CD8-positive, alpha-beta memory T cell (primary cell): ENCODE results near the gene PRCP. TPM values are rescaled to one million over a fixed set of nuclear protein-coding genes. Genes with fewer than 3 reads are reported as not detected.

Experiments used
- CTCF ChIA-PET: fragments of 350-600 bp; sonication (Branson Sonifier 250); formaldehyde crosslinking; loops from one replicate; lab custom pipeline; 2021; ENCODE audit warnings: antibody characterized with exemption; lab: Charles Lee
- POLR2A ChIA-PET: fragments of 350-600 bp; sonication (Branson Sonifier 250); formaldehyde crosslinking; loops from one replicate; lab custom pipeline; 2021; ENCODE audit warnings: antibody characterized with exemption; lab: Charles Lee
- DNase-seq, 5 donors: peaks; one replicate each; pipeline versions ENCODE4 v3.0.0 to v3.0.0-alpha.2; 2020 to 2022; ENCODE audit warnings: mixed read lengths in 1 of 5
- H3K27ac ChIP-seq: one replicate; pipeline ENCODE4 v1.7.0; 2013; ENCODE audit warnings: low read depth, mild to moderate bottlenecking, low read length, moderate library complexity
- H3K27me3 ChIP-seq: 2 replicates; pipeline ENCODE4 v1.7.0; 2013; ENCODE audit warnings: low read length, mild to moderate bottlenecking; ENCODE audit not compliant: insufficient read depth, poor library complexity, severe bottlenecking
- H3K36me3 ChIP-seq: 2 replicates; pipeline ENCODE4 v1.7.0; 2013; ENCODE audit warnings: mild to moderate bottlenecking, low read length, moderate library complexity; ENCODE audit not compliant: insufficient read depth
- H3K4me1 ChIP-seq: 2 replicates; pipeline ENCODE4 v1.7.0; 2013; ENCODE audit warnings: mild to moderate bottlenecking, low read length, moderate library complexity; ENCODE audit not compliant: insufficient read depth
- H3K4me3 ChIP-seq: 2 replicates; pipeline ENCODE4 v1.7.0; 2013; ENCODE audit warnings: mild to moderate bottlenecking, low read length
- H3K9me3 ChIP-seq: 2 replicates; pipeline ENCODE4 v1.7.0; 2013; ENCODE audit warnings: mild to moderate bottlenecking, low read length
- H3K27ac Mint-ChIP-seq, 8 donors: one replicate each; pipeline ENCODE4 v1.8.0; 2020 to 2021; ENCODE audit warnings: mixed read lengths in 8 of 8, mild to moderate bottlenecking in 6 of 8, inconsistent platforms in 3 of 8, moderate library complexity in 3 of 8
- H3K27me3 Mint-ChIP-seq, 2 donors: one replicate each; pipeline ENCODE4 v1.8.0; 2020 to 2021; ENCODE audit warnings: mixed read lengths in 2 of 2, mild to moderate bottlenecking in 1 of 2, moderate library complexity in 1 of 2
- H3K36me3 Mint-ChIP-seq, 3 donors: one replicate each; pipeline ENCODE4 v1.8.0; 2020 to 2021; ENCODE audit warnings: mixed read lengths in 3 of 3, inconsistent platforms in 1 of 3, mild to moderate bottlenecking in 1 of 3
- H3K4me1 Mint-ChIP-seq, 3 donors: one replicate each; pipeline ENCODE4 v1.8.0; 2020 to 2021; ENCODE audit warnings: mixed read lengths in 3 of 3, inconsistent platforms in 1 of 3, mild to moderate bottlenecking in 1 of 3
- H3K4me3 Mint-ChIP-seq, 7 donors: one replicate each; pipeline ENCODE4 v1.8.0; 2020 to 2021; ENCODE audit warnings: mixed read lengths in 7 of 7, mild to moderate bottlenecking in 6 of 7, moderate library complexity in 4 of 7, inconsistent platforms in 2 of 7
- H3K9me3 Mint-ChIP-seq, 5 donors: one replicate each; pipeline ENCODE4 v1.8.0; 2020 to 2022; ENCODE audit warnings: mixed read lengths in 5 of 5, mild to moderate bottlenecking in 3 of 5, moderate library complexity in 2 of 5, inconsistent platforms in 1 of 5
- polyA plus RNA-seq: library from polyadenylated mRNA; unstranded; fragments of 300-500 nt; fragmentation: Illumina TruSeq; gene quantifications from one replicate; pipeline ENCODE4 v1.2.3, GENCODE V29; 2021
- total RNA-seq, 2 experiments: library from RNA; stranded (reverse); gene quantifications; one replicate each; pipeline ENCODE4 v1.2.3, GENCODE V29; 2021

Gene PRCP
- total and polyA plus RNA-seq, 3 experiments from 2014 or later, result 26.5 to 37.1 (median 27.1) TPM

DNA sequence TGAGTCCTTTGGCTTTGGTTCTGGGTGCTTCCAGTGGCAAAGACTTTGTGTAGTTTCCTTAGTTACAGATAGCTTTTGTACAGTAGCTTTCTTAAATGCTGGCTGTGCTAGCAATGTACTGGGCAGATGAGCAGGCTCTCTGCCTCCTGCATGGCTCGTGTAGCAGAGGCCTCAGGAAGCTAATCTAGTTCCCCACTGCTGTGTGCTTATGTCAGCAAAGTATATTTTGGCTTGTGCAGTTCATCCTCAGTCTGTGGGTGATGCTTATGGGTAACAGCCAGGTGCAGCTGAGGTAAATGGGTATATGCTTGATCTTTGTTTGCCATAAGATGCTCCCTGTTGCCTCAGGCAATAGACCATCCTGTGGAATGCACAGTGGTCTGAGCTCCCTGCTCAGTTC is 97.5 kb downstream of the PRCP start:
- Histone ChIP-seq H3K27me3 (peaks cover 3% of the 10 kb centered on the region), H3K4me3 (no peak overlapping the region), H3K27ac (no peak overlapping the region), H3K9me3 (no peaks in the 10 kb centered on the region), H3K4me1 (no peaks in the 10 kb centered on the region), H3K36me3 (no peaks in the 10 kb centered on the region)
- DNase-seq, result no peak
- H3K27ac Mint-ChIP-seq, result no peak overlapping the region
- peaks cover 12 to 50% of the 10 kb centered on the region in 2 donors for H3K27me3 Mint-ChIP-seq
- no peaks in the 10 kb centered on the region for H3K9me3 Mint-ChIP-seq
- no peaks in the 10 kb centered on the region for H3K4me1 Mint-ChIP-seq
- POLR2A ChIA-PET, result no interaction called here
- CTCF ChIA-PET, result no interaction called here
- H3K36me3 Mint-ChIP-seq, result no peaks in the 10 kb centered on the region
- H3K4me3 Mint-ChIP-seq, result no peak overlapping the region

DNA sequence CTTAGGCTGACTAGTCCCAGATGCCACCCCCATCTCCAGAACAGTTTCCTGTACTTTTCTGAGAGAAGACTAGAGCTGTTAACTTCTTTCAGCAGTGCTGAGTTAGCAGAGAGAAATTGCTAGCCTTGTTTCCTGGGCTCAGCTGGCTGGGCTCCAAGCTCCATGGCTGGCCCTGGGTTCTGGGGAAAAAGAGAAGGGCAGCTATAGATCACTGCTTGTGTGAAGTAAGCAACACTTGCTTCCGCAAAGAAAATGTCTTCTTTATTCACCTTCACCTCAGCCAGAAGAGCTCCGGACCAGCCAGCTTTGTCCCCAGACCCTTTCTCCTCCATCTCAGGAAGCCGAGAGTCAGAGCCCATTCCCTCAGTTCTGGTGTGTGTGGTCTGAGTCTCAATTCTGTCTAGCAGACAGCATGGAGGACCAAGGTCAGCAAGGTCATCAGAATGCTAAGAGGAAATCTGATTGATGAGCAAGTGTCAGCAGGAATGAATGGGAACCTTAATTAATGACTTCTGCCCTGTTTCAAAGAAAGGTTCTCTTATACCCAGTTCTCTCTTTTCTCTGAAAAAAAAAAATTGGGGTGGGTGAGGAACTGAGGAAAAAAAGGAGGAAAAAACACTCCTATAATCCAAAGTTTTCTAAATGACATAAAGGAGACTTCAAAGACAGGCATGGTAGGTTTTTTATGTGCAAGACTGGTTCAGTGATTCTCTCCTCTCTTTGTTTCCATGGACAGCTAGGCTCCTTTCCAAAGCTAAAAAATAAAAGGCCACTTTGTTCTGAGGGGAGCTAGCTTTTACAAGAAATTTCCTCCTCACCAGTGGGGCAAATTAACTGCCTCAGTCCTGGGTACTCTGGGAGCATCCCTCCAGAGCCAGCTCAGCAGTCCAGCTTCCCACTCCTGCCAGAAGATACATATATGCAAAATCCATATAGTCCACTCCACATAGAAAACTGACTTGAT is 103.0 kb downstream of the PRCP start:
- CTCF ChIA-PET, result no interaction called here
- no peaks in the 10 kb centered on the region for H3K36me3 ChIP-seq
- peaks cover 5 to 20% of the 10 kb centered on the region in 2 donors for H3K27me3 Mint-ChIP-seq
- no peaks in the 10 kb centered on the region for H3K36me3 Mint-ChIP-seq
- H3K4me3 Mint-ChIP-seq, result no peak overlapping the region
- H3K9me3 ChIP-seq, result no peaks in the 10 kb centered on the region
- no peaks in the 10 kb centered on the region for H3K9me3 Mint-ChIP-seq
- DNase-seq, result no peak
- no peak overlapping the region for H3K27ac ChIP-seq
- H3K27ac Mint-ChIP-seq, result no peak overlapping the region
- no peaks in the 10 kb centered on the region for H3K27me3 ChIP-seq
- no peak overlapping the region for H3K4me3 ChIP-seq
- H3K4me1 Mint-ChIP-seq, result no peaks in the 10 kb centered on the region
- H3K4me1 ChIP-seq, result no peaks in the 10 kb centered on the region
- POLR2A ChIA-PET, result no interaction called here

DNA sequence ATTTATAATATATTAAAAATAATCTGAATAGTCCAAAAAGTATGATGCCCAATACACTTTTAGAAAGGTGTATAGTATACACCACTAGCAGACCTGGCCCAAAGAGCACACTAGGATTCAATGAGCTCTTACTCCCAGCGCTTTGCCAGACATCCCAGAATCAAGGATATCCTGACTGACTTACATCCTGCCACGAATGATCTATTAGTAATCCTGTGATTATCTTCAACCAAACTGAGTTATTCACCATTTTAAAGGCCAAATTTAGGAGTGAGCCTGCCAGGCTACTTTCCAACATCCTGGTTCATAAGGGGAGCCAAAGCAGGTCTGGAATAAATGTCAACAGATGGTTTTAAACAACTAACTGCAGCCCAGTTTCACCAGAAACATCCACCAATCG is 105.7 kb downstream of the PRCP start:
- CTCF ChIA-PET, result no interaction called here
- no peak overlapping the region for H3K27ac Mint-ChIP-seq
- POLR2A ChIA-PET, result no interaction called here
- no peaks in the 10 kb centered on the region for H3K36me3 Mint-ChIP-seq
- no peaks in the 10 kb centered on the region for H3K36me3 ChIP-seq
- H3K9me3 ChIP-seq, result no peaks in the 10 kb centered on the region
- DNase-seq, result no peak
- no peaks in the 10 kb centered on the region for H3K4me1 Mint-ChIP-seq
- no peak overlapping the region for H3K4me3 ChIP-seq
- peaks cover 2 to 13% of the 10 kb centered on the region in 2 donors for H3K27me3 Mint-ChIP-seq
- no peaks in the 10 kb centered on the region for H3K27me3 ChIP-seq
- no peaks in the 10 kb centered on the region for H3K4me1 ChIP-seq
- no peak overlapping the region for H3K27ac ChIP-seq
- H3K4me3 Mint-ChIP-seq, result no peak overlapping the region
- no peaks in the 10 kb centered on the region for H3K9me3 Mint-ChIP-seq

DNA sequence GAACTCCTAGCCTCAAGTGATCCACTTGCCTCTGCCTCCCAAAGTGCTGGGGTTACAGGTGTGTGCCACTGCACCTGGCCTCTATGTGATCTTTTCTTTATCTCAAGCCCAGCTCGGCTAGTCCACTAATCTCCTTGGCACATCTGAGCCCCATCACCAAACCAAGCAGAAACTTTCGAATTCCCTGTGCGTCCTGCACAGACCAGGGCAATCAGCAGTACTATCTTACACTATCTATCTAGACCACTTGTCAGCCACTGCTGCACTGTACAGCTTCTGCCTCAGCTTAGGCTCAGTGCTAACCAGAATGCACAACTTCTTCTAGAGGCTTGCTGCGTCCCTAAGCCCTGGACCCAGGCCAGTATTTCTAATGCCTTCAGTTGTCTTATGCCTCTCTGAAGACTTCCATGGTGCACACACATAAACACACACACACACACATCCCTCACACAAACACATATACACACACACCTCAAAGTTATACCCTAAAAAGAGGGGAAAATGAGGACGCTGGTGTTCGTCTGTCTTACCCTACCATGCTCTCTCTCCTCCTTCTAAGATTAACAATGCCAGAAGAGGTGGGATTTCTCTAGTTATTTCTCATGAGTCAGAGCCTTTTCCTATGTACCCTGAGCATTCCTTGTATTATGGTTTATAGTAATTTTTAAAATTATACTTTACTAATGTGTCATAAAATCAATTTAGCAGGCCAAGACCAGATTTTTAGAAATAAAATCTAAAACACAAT is 107.2 kb downstream of the PRCP start:
- Histone ChIP-seq H3K27ac (no peak overlapping the region), H3K9me3 (no peaks in the 10 kb centered on the region), H3K36me3 (no peaks in the 10 kb centered on the region), H3K4me1 (no peaks in the 10 kb centered on the region), H3K4me3 (no peak overlapping the region), H3K27me3 (no peaks in the 10 kb centered on the region)
- no peak for DNase-seq
- CTCF ChIA-PET, result no interaction called here
- no peaks in the 10 kb centered on the region for H3K36me3 Mint-ChIP-seq
- H3K4me1 Mint-ChIP-seq, result no peaks in the 10 kb centered on the region
- H3K9me3 Mint-ChIP-seq, result no peaks in the 10 kb centered on the region
- no peak overlapping the region for H3K27ac Mint-ChIP-seq
- POLR2A ChIA-PET, result no interaction called here
- peaks cover 2 to 3% of the 10 kb centered on the region in 2 donors for H3K27me3 Mint-ChIP-seq
- no peak overlapping the region for H3K4me3 Mint-ChIP-seq

DNA sequence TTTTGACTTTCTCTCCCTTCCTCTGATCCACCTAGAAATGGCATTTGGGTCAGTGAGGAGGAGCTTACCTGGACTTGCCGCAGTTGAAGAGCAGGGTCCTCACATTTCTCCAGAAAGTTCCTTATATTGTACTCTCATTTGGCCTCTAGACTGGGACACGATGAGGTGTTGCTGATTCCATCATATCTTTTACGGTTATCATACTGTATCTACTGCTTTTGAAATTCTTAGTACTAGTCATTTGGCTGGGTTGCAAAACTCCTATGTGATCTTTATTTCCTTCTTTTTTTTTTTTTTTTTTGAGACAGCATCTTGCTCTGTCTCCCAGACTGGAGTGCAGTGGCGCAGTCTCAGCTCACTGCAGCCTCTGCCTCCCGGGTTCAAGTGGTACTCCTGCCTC is 107.9 kb downstream of the PRCP start:
- DNase-seq, result no peak
- peaks cover 2 to 3% of the 10 kb centered on the region in 2 donors for H3K27me3 Mint-ChIP-seq
- no peaks in the 10 kb centered on the region for H3K4me1 Mint-ChIP-seq
- no peaks in the 10 kb centered on the region for H3K36me3 ChIP-seq
- H3K9me3 ChIP-seq, result no peaks in the 10 kb centered on the region
- no peaks in the 10 kb centered on the region for H3K4me1 ChIP-seq
- H3K4me3 Mint-ChIP-seq, result no peak overlapping the region
- ChIA-PET CTCF (no interaction called here), POLR2A (no interaction called here)
- H3K27ac ChIP-seq, result peak overlapping the region; percentile 58
- no peaks in the 10 kb centered on the region for H3K36me3 Mint-ChIP-seq
- no peak overlapping the region for H3K27ac Mint-ChIP-seq
- no peak overlapping the region for H3K4me3 ChIP-seq
- no peaks in the 10 kb centered on the region for H3K9me3 Mint-ChIP-seq
- H3K27me3 ChIP-seq, result no peaks in the 10 kb centered on the region

- Histone ChIP-seq H3K9me3 (no peaks in the 10 kb centered on the region), H3K36me3 (no peaks in the 10 kb centered on the region), H3K4me3 (no peak overlapping the region), H3K27ac (peak overlapping the region; percentile 55), H3K27me3 (no peaks in the 10 kb centered on the region), H3K4me1 (no peaks in the 10 kb centered on the region)
- Mint-ChIP-seq H3K9me3 (no peaks in the 10 kb centered on the region), H3K27me3 (peaks cover 3% of the 10 kb centered on the region in 2 donors), H3K36me3 (no peaks in the 10 kb centered on the region), H3K27ac (no peak overlapping the region), H3K4me3 (no peak overlapping the region), H3K4me1 (no peaks in the 10 kb centered on the region)
- POLR2A ChIA-PET, result no interaction called here
- no peak for DNase-seq
- CTCF ChIA-PET, result no interaction called here
Observed at GRCh38 chr11:82791779-82792178, 108.5 kb downstream of the PRCP start.

- Histone ChIP-seq H3K27ac (peak overlapping the region; percentile 55), H3K9me3 (no peaks in the 10 kb centered on the region), H3K4me3 (no peak overlapping the region), H3K36me3 (no peaks in the 10 kb centered on the region), H3K4me1 (no peaks in the 10 kb centered on the region), H3K27me3 (no peaks in the 10 kb centered on the region)
- CTCF ChIA-PET, result no interaction called here
- no peaks in the 10 kb centered on the region for H3K36me3 Mint-ChIP-seq
- POLR2A ChIA-PET, result no interaction called here
- H3K4me3 Mint-ChIP-seq, result no peak overlapping the region
- no peaks in the 10 kb centered on the region for H3K9me3 Mint-ChIP-seq
- no peak overlapping the region for H3K27ac Mint-ChIP-seq
- no peak for DNase-seq
- no peaks in the 10 kb centered on the region for H3K4me1 Mint-ChIP-seq
- peaks cover 3 to 6% of the 10 kb centered on the region in 2 donors for H3K27me3 Mint-ChIP-seq
Observed at GRCh38 chr11:82790723-82791484, 109.3 kb downstream of the PRCP start.

DNA sequence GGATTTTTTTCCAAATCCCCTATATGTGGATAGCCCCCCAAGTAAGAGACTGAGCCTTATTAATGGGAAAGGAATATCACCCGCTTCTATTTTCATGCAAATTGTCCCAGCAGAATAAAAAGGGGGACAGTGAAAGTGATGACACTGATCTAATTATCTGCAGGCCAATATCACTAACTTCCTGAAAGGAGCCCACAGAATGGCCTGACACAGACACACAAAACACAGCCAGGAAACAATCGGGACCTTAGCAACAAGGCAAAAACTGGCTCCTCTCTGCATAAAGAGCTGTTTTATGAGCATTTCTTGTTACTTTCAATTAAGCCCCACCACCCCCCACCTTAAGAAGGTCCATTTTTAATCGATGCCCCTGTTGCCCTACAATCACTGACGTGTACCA is 112.2 kb downstream of the PRCP start:
- CTCF ChIA-PET, result no interaction called here

More for the DNA sequence above, 112.2 kb downstream of the PRCP start:
- no peak overlapping the region for H3K4me3 ChIP-seq
- H3K27ac ChIP-seq, result no peak overlapping the region
- Mint-ChIP-seq H3K9me3 (no peaks in the 10 kb centered on the region), H3K27me3 (peaks cover 3 to 10% of the 10 kb centered on the region in 2 donors), H3K4me1 (no peaks in the 10 kb centered on the region), H3K36me3 (no peaks in the 10 kb centered on the region), H3K27ac (no peak overlapping the region), H3K4me3 (peak overlapping the region in 1 of 7 donors; percentile 5)
- POLR2A ChIA-PET, result no interaction called here
- no peaks in the 10 kb centered on the region for H3K9me3 ChIP-seq
- no peaks in the 10 kb centered on the region for H3K36me3 ChIP-seq
- no peaks in the 10 kb centered on the region for H3K4me1 ChIP-seq
- no peak for DNase-seq
- H3K27me3 ChIP-seq, result no peaks in the 10 kb centered on the region
